Bronchus fibroblast of lung (primary cell): ENCODE measurements around the gene PRKAR1A. TPM values are rescaled to one million over a fixed set of nuclear protein-coding genes. Genes with fewer than 3 reads are reported as not detected.

ENCODE experiments used
- total RNA-seq: library from RNA; depleted of rRNA; stranded (reverse); fragments of >200 nt; gene quantifications from 2 replicates; pipeline ENCODE4 v1.2.3, GENCODE V29; 2015

The PRKAR1A gene
- 157 and 162 TPM in 2 replicates for total RNA-seq

GRCh38 chr17:68512247-68512959, at the start of gene PRKAR1A:
Gene PRKAR1A, plus strand, starts transcription at chr17:68512430. Its CDS starts 2,970 bp downstream, at chr17:68515400.

Other genes with a start within 250 kb of the PRKAR1A start
- 0.50 and 0.89 TPM in 2 replicates for gene SLC16A6, start 221.3 kb upstream of the PRKAR1A start, total RNA-seq
- gene ARSG, start 220.9 kb upstream of the PRKAR1A start, total RNA-seq, result 2.9 and 3.0 TPM in 2 replicates
- 83.9 and 92.6 TPM in 2 replicates for gene WIPI1, start 54.9 kb upstream of the PRKAR1A start, total RNA-seq
- 0.74 and 1.0 TPM in 2 replicates for gene FAM20A, start 88.9 kb downstream of the PRKAR1A start, total RNA-seq